ENCODE results near the gene PLPPR1.

- TF ChIP-seq CTCF (IDR thresholded peaks at IDR 0.05; ENCODE audit: insufficient read depth, low read length, poor library complexity, severe bottlenecking) (no peak), EZH2phosphoT487 (conservative IDR thresholded peaks at IDR 0.05; ENCODE audit: low read length) (no peak)
These were observed 3.9 kb downstream of the PLPPR1 start for GRCh38 chr9:101032426-101032825.

All from SU-DHL-6 (cell line).